Activated CD8-positive, alpha-beta memory T cell treated with anti-CD3 and anti-CD28 coated beads for 1 hour (primary cell): ENCODE measurements around the gene NAP1L4.
A peak's percentile ranks its signal among the peaks of the same experiment; 100 is the strongest.
"Not testable (repeated sequence)": the region's sequence is repeated elsewhere in the genome, so short reads cannot be mapped to it uniquely, and the experiment has no call there.

ENCODE experiments used
- DNase-seq, 2 donors: peaks; one replicate each; pipeline ENCODE4 v3.0.0-alpha.2; 2020; ENCODE audit warnings: low read depth in 1 of 2; ENCODE audit errors: extremely low read depth in 1 of 2

The NAP1L4 gene

GRCh38 chr11:2911785-2912391 lies 80.2 kb downstream of the NAP1L4 start:
- DNase-seq: no peak

DNA sequence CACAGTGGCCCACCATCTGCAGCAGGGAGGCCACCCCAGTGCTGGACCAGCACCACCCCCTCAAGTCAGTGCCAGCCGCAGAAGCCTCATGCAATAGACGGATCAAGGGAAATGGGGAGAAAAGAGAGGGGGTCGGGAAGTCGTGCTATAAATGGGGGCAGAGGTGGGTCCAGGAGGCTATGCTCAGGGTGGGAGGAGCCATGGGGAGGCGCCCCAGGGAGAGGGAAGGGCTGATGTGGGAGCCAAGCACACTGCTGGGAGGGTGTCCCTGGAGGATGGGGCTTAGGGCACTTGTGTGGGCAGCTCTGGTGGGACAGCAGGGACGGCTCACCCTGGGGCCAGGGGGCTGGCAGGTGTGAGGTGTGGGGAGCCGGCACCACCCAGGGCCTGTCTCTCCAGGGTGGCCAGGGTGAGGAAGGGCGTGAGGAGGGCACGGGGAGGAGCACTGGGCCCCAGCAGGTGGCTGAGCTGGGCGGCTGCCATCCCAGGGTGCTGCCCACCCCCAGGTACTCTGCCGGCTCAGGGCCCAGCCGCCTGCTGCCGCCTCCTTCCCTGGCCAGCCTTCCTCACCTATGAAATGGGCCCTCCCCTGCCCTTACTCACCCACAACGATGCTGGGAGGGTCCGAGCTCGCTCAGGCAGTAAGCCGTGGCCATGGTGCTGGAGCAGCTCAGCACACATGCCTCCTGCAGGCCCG lies 80.9 kb downstream of the NAP1L4 start:
- DNase-seq: no peak

GRCh38 chr11:2910401-2910955 lies 81.7 kb downstream of the NAP1L4 start:
- DNase-seq: no peak

DNA sequence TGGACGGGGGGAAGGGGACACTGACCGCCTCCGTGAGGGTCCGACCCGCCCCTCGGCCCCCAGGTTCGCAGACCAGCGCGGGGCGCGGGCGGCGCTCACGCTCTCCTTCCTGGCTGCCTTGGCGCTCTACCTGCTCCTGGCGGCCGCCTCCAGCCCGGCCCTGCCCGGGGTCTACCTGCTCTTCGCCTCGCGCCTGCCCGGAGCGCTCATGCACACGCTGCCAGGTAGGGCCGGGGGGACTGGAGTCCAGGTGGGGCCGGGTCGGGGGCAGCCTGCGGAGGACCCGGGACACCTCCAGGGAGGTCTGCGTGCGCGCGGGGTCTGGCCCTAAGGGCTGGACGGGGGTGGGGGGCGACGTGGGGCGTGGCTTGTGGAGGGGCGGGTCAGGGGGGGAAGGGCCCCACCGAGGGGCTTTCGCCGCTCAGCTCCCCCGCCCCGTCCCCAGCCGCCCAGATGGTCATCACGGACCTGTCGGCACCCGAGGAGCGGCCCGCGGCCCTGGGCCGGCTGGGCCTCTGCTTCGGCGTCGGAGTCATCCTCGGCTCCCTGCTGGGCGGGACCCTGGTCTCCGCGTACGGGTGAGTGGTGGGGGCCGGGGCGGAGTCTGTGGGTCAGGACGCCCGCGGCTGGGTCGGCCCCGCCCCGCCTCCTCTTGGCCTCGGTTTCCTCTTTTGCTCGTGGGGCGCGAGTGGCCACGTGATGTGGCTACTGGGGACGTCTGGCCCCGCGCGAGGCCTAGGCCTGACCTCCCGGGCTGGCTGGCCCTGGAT lies 82.8 kb downstream of the NAP1L4 start:
- DNase-seq: no peak

DNA sequence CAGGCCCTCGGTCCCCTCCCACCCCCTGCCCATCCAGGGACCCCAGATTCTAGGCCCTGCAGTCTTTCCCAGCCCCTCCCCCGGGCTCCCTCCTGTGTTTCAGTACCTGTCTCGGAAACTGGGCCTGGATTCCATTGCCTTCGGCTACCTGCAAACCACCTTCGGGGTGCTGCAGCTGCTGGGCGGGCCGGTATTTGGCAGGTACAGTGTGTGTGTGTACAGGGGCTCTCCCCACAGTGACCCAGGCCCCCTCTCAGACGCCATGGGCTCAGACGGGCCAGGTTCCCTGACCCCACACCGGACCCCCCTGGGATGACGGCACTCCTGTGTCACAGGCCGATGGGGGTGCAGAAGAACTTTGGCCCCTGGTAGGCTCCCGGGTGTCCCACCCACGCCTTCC lies 84.0 kb downstream of the NAP1L4 start:
- no peak for DNase-seq

DNA sequence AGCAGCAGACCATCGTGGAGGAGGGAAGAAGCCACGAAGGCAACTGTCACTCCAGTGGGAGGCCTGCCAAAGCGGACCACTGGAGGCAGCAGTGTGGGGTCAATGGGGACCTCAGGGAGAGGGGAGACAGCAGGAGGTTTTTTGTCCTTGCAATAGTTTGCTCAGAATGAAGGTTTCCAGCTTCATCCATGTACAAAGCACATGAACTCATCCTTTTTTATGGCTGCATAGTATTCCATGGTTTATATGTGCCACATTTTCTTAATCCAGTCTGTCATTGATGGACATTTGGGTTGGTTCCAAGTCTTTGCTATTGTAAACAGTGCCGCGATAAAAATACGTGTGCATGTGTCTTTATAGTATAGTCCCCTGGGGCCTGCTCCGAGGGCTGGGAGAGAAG lies 86.8 kb downstream of the NAP1L4 start:
- DNase-seq: not testable (repeated sequence)

DNA sequence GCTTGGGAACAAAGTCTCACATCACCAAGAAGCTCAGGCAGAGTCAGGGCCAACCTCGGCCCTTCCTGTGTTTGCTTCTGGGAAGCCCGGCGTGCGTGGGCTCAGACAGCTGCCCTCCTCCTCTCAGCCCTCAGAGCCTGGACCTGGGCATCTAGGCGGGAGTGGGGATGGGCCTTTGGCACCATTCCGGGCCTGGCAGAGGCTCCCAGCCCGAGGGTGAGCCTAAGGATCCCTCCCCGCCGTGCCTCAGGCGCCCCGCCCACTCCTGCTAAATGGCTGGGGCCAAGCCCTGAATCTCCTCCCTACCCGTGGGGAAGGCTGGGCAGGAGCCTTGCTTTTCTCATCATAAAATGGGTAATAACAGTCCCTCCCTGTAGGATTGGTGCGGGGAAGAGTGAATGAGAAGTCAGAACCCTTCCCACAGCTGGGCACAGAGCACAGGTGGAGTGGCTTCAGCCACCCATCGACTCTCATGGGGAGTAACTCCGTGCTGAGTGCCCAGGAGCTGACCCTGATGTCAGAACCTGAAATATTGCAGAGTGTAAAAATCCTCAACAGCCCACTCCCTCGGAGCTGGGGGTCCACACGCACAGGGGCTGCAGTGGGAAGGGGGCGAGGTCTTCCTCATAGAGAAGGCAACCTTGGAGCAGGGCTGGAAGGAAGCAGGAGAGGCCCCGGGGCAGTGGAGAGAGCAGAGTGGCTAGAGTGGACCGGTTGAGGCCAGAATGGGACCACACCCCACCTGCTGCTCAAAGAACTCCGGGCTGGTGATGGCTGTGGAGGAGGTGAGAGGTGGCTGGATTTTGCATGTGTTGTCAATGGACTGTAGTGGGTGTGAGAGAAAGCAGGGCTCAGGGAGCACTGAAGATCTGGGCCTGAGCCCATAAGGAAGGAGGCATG lies 87.7 kb downstream of the NAP1L4 start:
- no peak for DNase-seq

DNA sequence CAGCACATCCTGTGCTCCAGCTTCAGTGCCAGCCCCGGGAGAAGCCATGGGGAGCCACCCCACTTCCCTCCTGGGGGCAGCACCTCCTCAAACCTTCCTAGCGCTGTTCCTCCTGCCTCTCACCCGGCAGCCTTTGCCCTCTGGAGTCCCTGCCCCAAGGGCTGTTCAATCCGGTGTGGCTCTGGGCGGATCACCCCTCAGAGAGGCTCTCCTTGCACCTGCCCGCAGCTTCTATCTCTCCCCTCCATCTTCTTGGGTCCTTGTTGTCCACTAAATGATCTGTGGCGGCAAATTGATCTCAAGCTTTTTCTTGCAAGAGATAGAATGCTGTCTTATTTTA lies 88.5 kb downstream of the NAP1L4 start:
- DNase-seq: no peak

DNA sequence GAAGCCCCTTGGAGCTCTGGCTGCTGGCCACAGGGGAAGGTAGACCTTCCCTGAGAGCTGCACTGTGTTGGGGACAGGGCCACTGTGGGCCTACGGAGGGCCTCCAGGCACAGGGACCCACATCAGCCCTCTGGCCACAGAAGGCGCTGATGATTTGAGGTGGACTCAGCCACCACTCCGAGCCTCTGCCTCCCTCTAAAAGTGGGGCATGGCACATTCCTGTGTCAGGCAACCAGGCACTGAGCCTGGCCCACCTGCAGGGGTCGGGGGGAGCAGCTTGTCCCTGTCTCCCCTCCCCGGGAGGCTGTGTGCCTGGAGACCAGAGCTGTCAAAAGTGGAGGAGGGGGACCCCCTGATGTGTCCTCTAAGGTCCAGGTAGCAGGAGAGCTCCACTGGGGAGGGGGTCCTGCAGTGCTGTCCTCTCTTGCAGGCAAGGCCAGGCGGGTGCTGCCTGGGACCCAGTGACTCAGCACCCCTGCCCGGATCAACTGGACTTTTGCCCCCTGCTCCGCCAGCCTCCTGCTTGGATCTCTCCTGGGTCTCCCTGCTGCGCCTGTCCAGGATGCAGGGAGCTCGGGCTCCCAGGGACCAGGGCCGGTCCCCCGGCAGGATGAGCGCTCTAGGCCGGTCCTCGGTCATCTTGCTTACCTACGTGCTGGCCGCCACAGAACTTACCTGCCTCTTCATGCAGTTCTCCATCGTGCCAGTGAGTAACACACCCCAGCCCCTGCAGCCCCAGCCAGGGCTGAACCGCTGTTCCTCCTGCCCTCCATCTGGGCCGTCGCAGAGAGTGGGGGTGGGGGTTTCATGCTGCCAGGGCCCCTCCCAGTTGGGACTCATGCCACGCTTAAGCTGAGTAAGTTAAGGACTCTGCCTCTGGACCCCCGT lies 89.1 kb downstream of the NAP1L4 start:
- no peak for DNase-seq

DNA sequence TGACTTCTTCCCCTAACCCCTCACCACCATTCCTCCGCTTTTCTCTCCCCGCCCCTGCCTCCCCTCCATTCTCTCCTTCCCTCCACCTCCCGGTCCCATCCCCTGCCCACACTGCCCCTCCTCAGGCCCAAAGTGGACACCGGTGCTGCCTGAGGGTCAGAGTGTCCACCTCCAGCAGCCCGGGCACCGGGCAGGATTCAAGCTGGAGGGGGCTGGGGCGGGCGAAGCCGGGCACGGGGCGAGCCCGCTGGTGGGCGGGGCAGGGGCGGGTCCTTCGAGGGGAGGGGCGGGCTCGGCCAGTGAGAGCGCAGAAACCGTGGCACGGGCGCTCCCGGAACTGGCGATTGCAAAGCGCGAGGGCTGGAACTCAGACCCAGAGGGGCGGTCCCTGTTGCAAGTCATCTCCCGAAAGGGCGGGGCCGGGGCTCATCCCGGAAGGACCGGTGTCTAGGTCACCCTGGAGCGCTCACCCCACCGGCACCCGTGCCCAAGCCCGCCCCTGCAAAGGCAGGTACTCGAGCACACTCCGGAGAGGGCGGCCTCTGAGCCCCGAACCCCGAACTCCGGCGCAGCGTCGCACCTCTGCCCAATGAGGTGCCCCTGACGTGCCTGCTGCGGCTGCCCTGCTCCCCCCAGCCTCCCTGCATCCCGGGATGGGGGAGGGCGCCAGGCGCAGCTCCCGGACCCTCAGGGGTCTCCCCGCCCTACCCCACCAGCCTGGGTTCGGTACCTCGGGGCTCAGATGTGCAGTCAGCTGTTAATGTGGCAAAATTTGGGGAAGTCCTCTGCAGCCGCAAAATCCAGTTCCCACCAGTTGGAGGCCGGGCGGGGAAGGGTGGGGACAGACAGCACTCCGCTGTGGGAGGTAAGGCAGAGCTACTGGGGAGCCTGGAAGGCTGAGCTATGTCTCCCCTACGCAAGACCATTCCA lies 90.0 kb downstream of the NAP1L4 start:
- peak; percentile 68 to 78 for DNase-seq

GRCh38 chr11:2901196-2901796 lies 90.8 kb downstream of the NAP1L4 start:
- no peak for DNase-seq

DNA sequence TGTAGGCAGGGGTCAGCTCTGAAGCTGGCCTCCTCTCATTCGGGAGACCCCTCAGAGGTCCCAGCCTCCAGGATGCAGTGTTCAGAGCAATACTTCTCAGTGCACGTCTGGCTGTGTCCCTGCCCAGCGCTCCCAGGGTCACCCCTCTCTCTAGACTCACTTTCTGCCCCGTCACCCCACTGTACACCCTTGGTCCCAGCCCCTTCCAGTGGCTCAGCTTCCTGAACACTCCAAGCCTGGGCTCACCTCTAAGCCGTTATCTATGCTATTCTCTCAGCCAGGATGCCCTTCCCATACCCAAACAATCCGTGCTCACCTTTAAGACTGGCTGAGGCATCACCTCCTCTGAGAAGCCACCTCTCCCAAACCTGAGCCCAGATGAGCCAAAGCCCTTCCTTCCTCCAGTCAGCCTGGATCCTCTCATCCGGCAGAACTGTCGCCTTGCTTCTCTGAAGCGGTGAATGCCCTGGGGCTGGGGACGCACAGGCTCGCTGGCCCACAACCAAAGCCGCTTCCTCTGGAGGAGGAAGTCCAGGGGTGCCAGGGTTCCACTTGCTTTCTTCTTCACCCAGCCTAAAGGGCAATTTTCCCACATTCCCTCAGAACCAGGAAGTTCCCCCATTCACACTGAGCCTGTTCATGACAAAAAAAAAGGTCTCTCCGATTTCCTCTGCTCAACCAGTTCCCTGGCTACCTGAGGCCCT lies 92.9 kb downstream of the NAP1L4 start:
- no peak for DNase-seq

DNA sequence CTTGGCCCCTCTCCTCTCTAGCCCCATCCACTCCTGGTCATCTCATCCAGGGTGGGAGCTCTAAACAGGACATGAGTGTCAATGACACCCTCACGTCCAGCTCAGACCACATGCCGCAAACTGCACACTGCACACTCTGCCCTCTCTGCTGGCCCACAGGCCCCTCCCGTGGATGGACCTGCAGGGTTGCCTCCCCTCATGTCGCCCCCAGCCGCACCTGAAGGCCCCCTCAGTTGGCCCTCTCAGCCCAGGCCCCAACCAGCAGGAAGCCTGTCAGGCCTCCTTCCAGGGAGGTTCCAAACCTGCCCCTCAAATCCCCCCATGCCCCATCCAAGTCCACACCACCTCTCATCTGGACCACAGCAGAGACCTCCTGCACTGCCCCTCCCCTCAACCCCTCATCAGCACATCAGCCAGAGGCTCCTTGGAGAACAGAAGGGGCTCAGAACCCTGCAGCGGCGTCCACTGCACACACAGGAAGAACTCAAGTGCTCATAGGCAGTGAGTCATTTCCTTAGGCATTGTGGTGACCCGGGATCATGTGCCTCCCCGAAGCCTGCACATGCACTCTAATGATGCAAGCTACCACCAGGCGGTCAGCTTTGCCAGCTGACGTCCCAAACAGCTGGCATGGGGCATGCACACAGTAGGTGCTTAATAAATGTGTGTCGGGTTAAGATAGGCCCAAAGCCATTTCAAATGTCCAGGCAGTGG lies 93.6 kb downstream of the NAP1L4 start:
- DNase-seq: peak; percentile 19 to 39

GRCh38 chr11:2897048-2897447 lies 95.1 kb downstream of the NAP1L4 start:
- no peak for DNase-seq

DNA sequence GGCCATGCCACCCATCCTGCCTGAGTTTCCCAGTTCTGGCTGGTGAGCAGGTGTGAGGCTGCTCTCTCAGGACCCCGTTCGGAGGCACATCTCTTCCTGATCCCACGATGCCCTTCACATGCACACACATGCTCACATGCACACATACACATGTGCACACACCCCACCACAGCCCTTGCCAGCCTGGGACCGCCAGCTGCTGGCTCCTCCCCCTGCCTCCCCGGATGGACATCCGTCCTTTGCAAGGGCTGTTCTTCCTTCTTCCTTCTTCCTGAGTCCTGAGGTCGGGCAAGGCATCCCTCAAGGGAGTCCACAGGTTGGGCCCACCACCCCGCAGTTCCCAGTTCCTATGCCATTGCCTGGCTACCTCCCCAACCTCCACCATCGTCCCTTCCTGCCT lies 96.1 kb downstream of the NAP1L4 start:
- no peak for DNase-seq
